ENCODE data around the gene SMG6. TPM values are rescaled to one million over a fixed set of nuclear protein-coding genes. Genes with fewer than 3 reads are reported as not detected.

SMG6 gene
- total RNA-seq, 2 experiments from 2014 or later = 39.3 to 39.7 TPM

DNA sequence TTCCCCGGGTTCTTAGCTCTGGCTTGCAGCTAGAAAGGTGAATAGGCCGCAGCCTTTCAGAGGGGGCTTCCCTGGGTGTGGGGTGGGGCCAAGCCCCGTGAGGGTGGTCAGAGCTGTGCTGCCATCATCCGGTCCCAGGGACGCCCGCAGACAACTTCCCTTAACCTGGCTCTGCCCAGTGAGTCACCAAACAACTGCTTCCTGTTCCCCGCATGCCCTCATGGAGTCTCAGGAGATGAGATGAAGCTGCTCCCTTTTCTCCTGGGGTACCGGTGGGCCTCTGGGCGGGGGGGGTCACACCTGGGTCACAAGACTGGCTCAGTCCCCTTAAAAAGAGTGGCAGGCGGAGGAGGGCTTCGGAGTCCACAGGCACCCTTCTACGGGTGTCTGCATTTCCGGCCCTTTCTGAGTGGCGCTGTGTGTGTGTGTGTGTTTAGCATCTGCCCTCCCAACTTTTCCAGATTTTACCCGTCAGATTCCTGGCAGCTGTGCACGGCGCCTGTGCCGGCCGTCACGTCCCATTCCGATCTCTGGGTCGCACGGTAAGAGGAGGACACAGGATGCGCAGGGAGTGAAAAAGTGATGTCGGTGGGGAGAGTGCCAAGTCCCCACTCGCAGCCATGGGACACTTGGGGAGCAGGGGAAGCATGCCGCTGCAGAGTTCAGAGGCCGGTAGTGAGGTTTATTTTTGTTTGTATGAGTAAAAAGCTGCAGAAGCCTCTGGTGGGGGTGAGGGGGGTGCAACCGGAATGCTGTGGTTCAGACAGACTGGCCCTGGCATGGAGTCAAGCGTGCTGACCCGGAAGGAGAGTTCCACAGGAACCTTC lies 231.9 kb downstream of the SMG6 start:
- ChIA-PET CTCF (no interaction called here), POLR2A (no interaction called here)
- Histone ChIP-seq H3K27me3 (ENCODE audit: control insufficient read depth in 1 of 2, insufficient read depth in 2 of 2, low read length in 2 of 2) (no peaks in the 10 kb centered on the region), H3K4me1 (ENCODE audit: insufficient read depth, low read length) (peaks cover 42% of the 10 kb centered on the region), H3K27ac (ENCODE audit: low read depth in 1 of 2, low read length in 2 of 2) (no peak overlapping the region), H3K4me3 (ENCODE audit: low read length) (no peak overlapping the region), H3K9me3 (ENCODE audit: control insufficient read depth in 1 of 2, insufficient read depth in 1 of 2, low read length in 2 of 2) (no peaks in the 10 kb centered on the region), H3K36me3 (ENCODE audit: insufficient read depth, low read length) (peaks cover 59% of the 10 kb centered on the region)
- intact Hi-C loops (cut with DNase I, micrococcal nuclease) = no loop called here
- DNase-seq = peak in 2 of 14 experiments; percentile 54 to 60
- Mint-ChIP-seq H3K4me1 (ENCODE audit: low read depth) (peaks cover 4% of the 10 kb centered on the region), H3K36me3 (ENCODE audit: low read depth) (peaks cover 75% of the 10 kb centered on the region), H3K27me3 (no peaks in the 10 kb centered on the region), H3K9me3 (no peaks in the 10 kb centered on the region), H3K4me3 (no peak overlapping the region), H3K27ac (no peak overlapping the region)
- TF ChIP-seq, protein P1, sequence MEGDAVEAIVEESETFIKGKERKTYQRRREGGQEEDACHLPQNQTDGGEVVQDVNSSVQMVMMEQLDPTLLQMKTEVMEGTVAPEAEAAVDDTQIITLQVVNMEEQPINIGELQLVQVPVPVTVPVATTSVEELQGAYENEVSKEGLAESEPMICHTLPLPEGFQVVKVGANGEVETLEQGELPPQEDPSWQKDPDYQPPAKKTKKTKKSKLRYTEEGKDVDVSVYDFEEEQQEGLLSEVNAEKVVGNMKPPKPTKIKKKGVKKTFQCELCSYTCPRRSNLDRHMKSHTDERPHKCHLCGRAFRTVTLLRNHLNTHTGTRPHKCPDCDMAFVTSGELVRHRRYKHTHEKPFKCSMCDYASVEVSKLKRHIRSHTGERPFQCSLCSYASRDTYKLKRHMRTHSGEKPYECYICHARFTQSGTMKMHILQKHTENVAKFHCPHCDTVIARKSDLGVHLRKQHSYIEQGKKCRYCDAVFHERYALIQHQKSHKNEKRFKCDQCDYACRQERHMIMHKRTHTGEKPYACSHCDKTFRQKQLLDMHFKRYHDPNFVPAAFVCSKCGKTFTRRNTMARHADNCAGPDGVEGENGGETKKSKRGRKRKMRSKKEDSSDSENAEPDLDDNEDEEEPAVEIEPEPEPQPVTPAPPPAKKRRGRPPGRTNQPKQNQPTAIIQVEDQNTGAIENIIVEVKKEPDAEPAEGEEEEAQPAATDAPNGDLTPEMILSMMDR (IDR thresholded peaks at IDR 0.05) = no peak
- no peak for ATAC-seq (ENCODE audit: poor library complexity)

DNA sequence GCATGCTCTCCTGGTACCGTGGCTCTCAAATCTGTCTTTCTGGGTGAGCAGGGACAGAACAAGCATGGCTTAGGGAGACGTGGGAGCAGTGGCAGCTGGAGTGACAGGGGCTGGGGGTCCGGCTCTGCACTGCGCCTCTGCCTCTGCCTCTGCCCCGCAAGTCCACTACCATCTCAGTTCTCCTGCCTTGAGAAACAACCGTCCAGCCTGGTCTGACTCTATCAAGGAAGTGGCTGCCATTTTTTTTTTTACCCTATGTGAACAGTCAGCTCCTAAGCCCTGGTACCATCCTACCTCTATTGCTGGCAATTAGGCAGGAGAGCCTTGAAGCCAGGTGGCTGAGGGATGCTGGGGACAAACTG lies 232.6 kb downstream of the SMG6 start:
- Mint-ChIP-seq H3K27ac (peak overlapping the region; percentile 12), H3K4me1 (ENCODE audit: low read depth) (peaks cover 4% of the 10 kb centered on the region), H3K36me3 (ENCODE audit: low read depth) (peaks cover 75% of the 10 kb centered on the region), H3K27me3 (peaks cover 3% of the 10 kb centered on the region), H3K9me3 (no peaks in the 10 kb centered on the region), H3K4me3 (no peak overlapping the region)
- Histone ChIP-seq H3K4me1 (ENCODE audit: insufficient read depth, low read length) (peaks cover 42% of the 10 kb centered on the region), H3K27ac (ENCODE audit: low read depth in 1 of 2, low read length in 2 of 2) (no peak overlapping the region), H3K9me3 (ENCODE audit: control insufficient read depth in 1 of 2, insufficient read depth in 1 of 2, low read length in 2 of 2) (no peaks in the 10 kb centered on the region), H3K27me3 (ENCODE audit: control insufficient read depth in 1 of 2, insufficient read depth in 2 of 2, low read length in 2 of 2) (no peaks in the 10 kb centered on the region), H3K4me3 (ENCODE audit: low read length) (no peak overlapping the region), H3K36me3 (ENCODE audit: insufficient read depth, low read length) (peaks cover 59% of the 10 kb centered on the region)
- no peak for DNase-seq
- intact Hi-C loops (cut with DNase I, micrococcal nuclease) = no loop called here
- TF ChIP-seq, protein P1 (IDR thresholded peaks at IDR 0.05) = no peak
- CTCF ChIA-PET = interaction anchor here (1.1 kb wide), 1 partner anchor 174 kb away, joined by 3 read pairs; no protein-coding TSS in a partner anchor
- POLR2A ChIA-PET = no interaction called here
- ATAC-seq (ENCODE audit: poor library complexity) = no peak

DNA sequence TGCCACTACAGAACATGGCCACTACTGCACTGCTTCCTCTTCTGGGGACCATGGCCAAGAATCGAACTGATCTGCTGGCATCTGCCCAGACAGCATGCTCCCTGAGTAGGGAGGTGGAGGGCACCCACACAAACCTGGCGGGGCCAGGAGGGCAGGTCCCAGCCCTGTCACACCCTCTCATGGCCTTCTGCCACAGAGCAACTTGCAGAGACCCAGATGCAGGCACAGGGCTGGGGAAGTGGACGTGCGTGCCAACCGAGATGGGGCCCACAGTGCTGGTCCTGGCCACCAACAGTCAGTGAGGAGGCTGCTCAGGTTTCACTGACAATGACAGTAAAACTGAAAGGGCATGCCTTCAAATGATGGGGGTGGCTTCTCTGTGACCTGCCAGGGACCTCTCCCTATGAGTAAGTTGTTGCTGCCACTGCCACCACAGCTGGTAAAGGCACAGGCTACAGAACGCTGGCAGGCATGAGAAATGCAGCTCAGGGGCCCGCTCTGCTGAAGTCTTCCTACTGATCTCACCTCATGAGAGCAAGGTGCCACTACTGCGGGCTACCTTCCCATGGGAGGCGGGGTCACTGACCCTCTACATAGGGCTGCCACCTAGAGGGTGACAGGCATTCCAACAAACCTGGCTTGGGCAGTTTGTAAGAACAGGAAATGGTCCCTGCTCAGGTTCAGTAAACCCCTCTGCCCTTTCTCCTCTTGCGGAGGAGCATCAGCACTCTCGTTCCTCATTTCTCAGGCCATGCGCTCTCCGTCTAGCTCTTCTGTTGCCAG lies 233.2 kb downstream of the SMG6 start:
- Histone ChIP-seq H3K36me3 (ENCODE audit: insufficient read depth, low read length) (peaks cover 60% of the 10 kb centered on the region), H3K4me3 (ENCODE audit: low read length) (no peak overlapping the region), H3K4me1 (ENCODE audit: insufficient read depth, low read length) (peaks cover 38% of the 10 kb centered on the region), H3K27ac (ENCODE audit: low read depth in 1 of 2, low read length in 2 of 2) (no peak overlapping the region), H3K9me3 (ENCODE audit: control insufficient read depth in 1 of 2, insufficient read depth in 1 of 2, low read length in 2 of 2) (no peaks in the 10 kb centered on the region), H3K27me3 (ENCODE audit: control insufficient read depth in 1 of 2, insufficient read depth in 2 of 2, low read length in 2 of 2) (no peaks in the 10 kb centered on the region)
- Mint-ChIP-seq H3K27me3 (peaks cover 5% of the 10 kb centered on the region), H3K27ac (peak overlapping the region; percentile 12), H3K9me3 (no peaks in the 10 kb centered on the region), H3K4me3 (no peak overlapping the region), H3K4me1 (ENCODE audit: low read depth) (peaks cover 4% of the 10 kb centered on the region), H3K36me3 (ENCODE audit: low read depth) (peaks cover 79% of the 10 kb centered on the region)
- intact Hi-C loops (cut with DNase I, micrococcal nuclease) = no loop called here
- DNase-seq = peak in 1 of 14 experiments; percentile 42
- TF ChIP-seq, protein P1 (IDR thresholded peaks at IDR 0.05) = no peak
- CTCF ChIA-PET = interaction anchor here (1.1 to 1.8 kb wide), 2 partner anchors 13 to 174 kb away, joined by 3 to 9 read pairs; no protein-coding TSS in a partner anchor
- POLR2A ChIA-PET = no interaction called here
- ATAC-seq (ENCODE audit: poor library complexity) = peak; percentile 69

Measured in CD4-positive, alpha-beta T cell (primary cell).